H9 (cell line): ENCODE measurements around the gene SMAD3. TPM values are rescaled to one million over a fixed set of nuclear protein-coding genes. Genes with fewer than 3 reads are reported as not detected.

Source experiments
- DNase-seq: peaks from one replicate; pipeline ENCODE4 v3.0.0-alpha.2; 2017
- H2AFZ ChIP-seq: one replicate; pipeline ENCODE4 v1.6.1; 2013; ENCODE audit warnings: mild to moderate bottlenecking, low read length, control low read depth, moderate library complexity
- H2AK5ac ChIP-seq: 2 replicates; pipeline ENCODE4 v1.6.1; 2013; ENCODE audit warnings: low read length, control low read depth, mixed read lengths; ENCODE audit not compliant: insufficient read length
- H2BK120ac ChIP-seq: one replicate; pipeline ENCODE4 v1.6.1; 2013; ENCODE audit warnings: low read depth, mild to moderate bottlenecking, low read length, control low read depth, inconsistent platforms; ENCODE audit not compliant: poor library complexity, severe bottlenecking
- H2BK12ac ChIP-seq: 2 replicates; pipeline ENCODE4 v1.6.1; 2013; ENCODE audit warnings: low read length, control low read depth, mixed read lengths, low read depth; ENCODE audit not compliant: insufficient read length
- H2BK15ac ChIP-seq: 2 replicates; pipeline ENCODE4 v1.6.1; 2013; ENCODE audit warnings: low read depth, low read length, control low read depth
- H2BK20ac ChIP-seq: one replicate; pipeline ENCODE4 v1.6.1; 2013; ENCODE audit warnings: low read depth, mild to moderate bottlenecking, low read length, control low read depth, inconsistent platforms; ENCODE audit not compliant: poor library complexity, severe bottlenecking
- H2BK5ac ChIP-seq: 2 replicates; pipeline ENCODE4 v1.6.1; 2013; ENCODE audit warnings: low read length, control low read depth, mixed read lengths; ENCODE audit not compliant: insufficient read length
- H3K14ac ChIP-seq: 2 replicates; pipeline ENCODE4 v1.6.1; 2013; ENCODE audit warnings: low read length, control low read depth; ENCODE audit not compliant: insufficient read depth
- H3K18ac ChIP-seq: 2 replicates; pipeline ENCODE4 v1.6.1; 2013; ENCODE audit warnings: low read depth, mild to moderate bottlenecking, mixed read lengths, low read length, control low read depth; ENCODE audit not compliant: insufficient read length
- H3K23ac ChIP-seq: 2 replicates; pipeline ENCODE4 v1.6.1; 2013; ENCODE audit warnings: low read length, control low read depth, mixed read lengths, low read depth; ENCODE audit not compliant: insufficient read length
- H3K23me2 ChIP-seq: 2 replicates; pipeline ENCODE4 v1.6.1; 2013; ENCODE audit warnings: low read depth, mild to moderate bottlenecking, mixed read lengths, low read length, control low read depth; ENCODE audit not compliant: insufficient read length, poor library complexity, severe bottlenecking
- H3K27ac ChIP-seq: 2 replicates; pipeline ENCODE4 v1.5.1; 2013; ENCODE audit warnings: low read length, control low read depth, mixed read lengths, low read depth; ENCODE audit not compliant: insufficient read length
- H3K27me3 ChIP-seq: 2 replicates; pipeline ENCODE4 v1.6.1; 2013; ENCODE audit warnings: low read length, control low read depth, inconsistent platforms; ENCODE audit not compliant: insufficient read depth
- H3K4ac ChIP-seq: 2 replicates; pipeline ENCODE4 v1.6.1; 2013; ENCODE audit warnings: low read depth, mild to moderate bottlenecking, control low read depth, inconsistent platforms, low read length, moderate library complexity
- H3K4me1 ChIP-seq: 2 replicates; pipeline ENCODE4 v1.6.1; 2013; ENCODE audit warnings: low read length, control low read depth, inconsistent platforms; ENCODE audit not compliant: insufficient read depth
- H3K4me2 ChIP-seq: 2 replicates; pipeline ENCODE4 v1.6.1; 2013; ENCODE audit warnings: low read length, control low read depth, mixed read lengths; ENCODE audit not compliant: insufficient read length, insufficient read depth
- H3K56ac ChIP-seq: 2 replicates; pipeline ENCODE4 v1.6.1; 2013; ENCODE audit warnings: low read depth, mild to moderate bottlenecking, mixed read lengths, low read length, control low read depth; ENCODE audit not compliant: insufficient read length
- H3K79me1 ChIP-seq: 2 replicates; pipeline ENCODE4 v1.6.1; 2013; ENCODE audit warnings: low read depth, mild to moderate bottlenecking, moderate library complexity, low read length, control low read depth, inconsistent platforms; ENCODE audit not compliant: insufficient read depth, poor library complexity, severe bottlenecking
- H3K79me2 ChIP-seq: 2 replicates; pipeline ENCODE4 v1.6.1; 2013; ENCODE audit warnings: low read length, control low read depth, inconsistent platforms; ENCODE audit not compliant: insufficient read depth
- H3K9ac ChIP-seq: 2 replicates; pipeline ENCODE4 v1.6.1; 2013; ENCODE audit warnings: low read length, control low read depth, mixed read lengths; ENCODE audit not compliant: insufficient read length; ENCODE audit errors: extremely low read depth
- H3K9me3 ChIP-seq: one replicate; pipeline ENCODE4 v1.6.1; 2013; ENCODE audit warnings: low read depth, low read length, inconsistent platforms; ENCODE audit not compliant: control insufficient read depth
- H3T11ph ChIP-seq: one replicate; pipeline ENCODE4 v1.6.1; 2013; ENCODE audit warnings: mild to moderate bottlenecking, low read length, control low read depth, inconsistent platforms
- H4K20me1 ChIP-seq: one replicate; pipeline ENCODE4 v1.6.1; 2013; ENCODE audit not compliant: control insufficient read depth, insufficient read length, insufficient read depth
- H4K5ac ChIP-seq: 2 replicates; pipeline ENCODE4 v1.6.1; 2013; ENCODE audit warnings: low read depth, mild to moderate bottlenecking, mixed read lengths, low read length, control low read depth; ENCODE audit not compliant: insufficient read length
- H4K8ac ChIP-seq: replicated peaks from 2 replicates; pipeline ENCODE4 v1.6.1; 2013; ENCODE audit warnings: low read length, control low read depth, mixed read lengths, low read depth; ENCODE audit not compliant: insufficient read length
- H4K91ac ChIP-seq: 2 replicates; pipeline ENCODE4 v1.6.1; 2013; ENCODE audit warnings: low read depth, mild to moderate bottlenecking, moderate library complexity, mixed read lengths, low read length, control low read depth; ENCODE audit not compliant: insufficient read length
- H3K27ac Mint-ChIP-seq, 3 experiments: 2 replicates in 2 of 3; 3 replicates in 1 of 3; pipeline ENCODE4 v1.8.0; 2020 to 2021; ENCODE audit warnings: mixed read lengths in 3 of 3, mild to moderate bottlenecking in 1 of 3, moderate library complexity in 1 of 3
- H3K27me3 Mint-ChIP-seq: 2 replicates; pipeline ENCODE4 v1.8.0; 2021; ENCODE audit warnings: low read depth, mild to moderate bottlenecking, moderate library complexity, mixed read lengths
- H3K36me3 Mint-ChIP-seq, 3 experiments: 2 replicates in 2 of 3; 3 replicates in 1 of 3; pipeline ENCODE4 v1.8.0; 2020 to 2021; ENCODE audit warnings: low read depth in 3 of 3, mixed read lengths in 3 of 3; ENCODE audit not compliant: insufficient read depth in 1 of 3
- H3K4me1 Mint-ChIP-seq, 2 experiments: 2 replicates each; pipeline ENCODE4 v1.8.0; 2020; ENCODE audit warnings: mixed read lengths in 2 of 2
- H3K4me3 Mint-ChIP-seq, 2 experiments: 2 replicates in 1 of 2; 3 replicates in 1 of 2; pipeline ENCODE4 v1.8.0; 2020 to 2021; ENCODE audit warnings: mild to moderate bottlenecking in 2 of 2, mixed read lengths in 2 of 2, moderate library complexity in 1 of 2
- H3K9me3 Mint-ChIP-seq, 2 experiments: 2 replicates in 1 of 2; 3 replicates in 1 of 2; pipeline ENCODE4 v1.8.0; 2020; ENCODE audit warnings: mild to moderate bottlenecking in 2 of 2, mixed read lengths in 2 of 2, moderate library complexity in 1 of 2
- WGBS: extraction: QIAGEN DNeasy Blood & Tissue Kit; methylation state at CpG from one replicate; pipeline ENCODE4 v1.1.7; 2013; ENCODE audit warnings: missing lambda C conversion rate, low lambda C conversion rate, mixed read lengths; ENCODE audit not compliant: insufficient read length; ENCODE audit errors: extremely low coverage; 5-methylcytosine and 5-hydroxymethylcytosine counted together
- total RNA-seq: library from RNA; stranded (reverse); gene quantifications from 2 replicates; pipeline ENCODE4 v1.2.1, GENCODE V29; 2021
- TF ChIP-seq, protein P1 (sequence below): fragments of 200-600 bp; sonication (generic); conservative IDR thresholded peaks from 3 replicates; pipeline ENCODE4 v1.8.0; 2021; ENCODE audit warnings: antibody characterized with exemption, mild to moderate bottlenecking

SMAD3 gene
- total RNA-seq, 1 experiment from 2014 or later = 26.7 TPM

DNA sequence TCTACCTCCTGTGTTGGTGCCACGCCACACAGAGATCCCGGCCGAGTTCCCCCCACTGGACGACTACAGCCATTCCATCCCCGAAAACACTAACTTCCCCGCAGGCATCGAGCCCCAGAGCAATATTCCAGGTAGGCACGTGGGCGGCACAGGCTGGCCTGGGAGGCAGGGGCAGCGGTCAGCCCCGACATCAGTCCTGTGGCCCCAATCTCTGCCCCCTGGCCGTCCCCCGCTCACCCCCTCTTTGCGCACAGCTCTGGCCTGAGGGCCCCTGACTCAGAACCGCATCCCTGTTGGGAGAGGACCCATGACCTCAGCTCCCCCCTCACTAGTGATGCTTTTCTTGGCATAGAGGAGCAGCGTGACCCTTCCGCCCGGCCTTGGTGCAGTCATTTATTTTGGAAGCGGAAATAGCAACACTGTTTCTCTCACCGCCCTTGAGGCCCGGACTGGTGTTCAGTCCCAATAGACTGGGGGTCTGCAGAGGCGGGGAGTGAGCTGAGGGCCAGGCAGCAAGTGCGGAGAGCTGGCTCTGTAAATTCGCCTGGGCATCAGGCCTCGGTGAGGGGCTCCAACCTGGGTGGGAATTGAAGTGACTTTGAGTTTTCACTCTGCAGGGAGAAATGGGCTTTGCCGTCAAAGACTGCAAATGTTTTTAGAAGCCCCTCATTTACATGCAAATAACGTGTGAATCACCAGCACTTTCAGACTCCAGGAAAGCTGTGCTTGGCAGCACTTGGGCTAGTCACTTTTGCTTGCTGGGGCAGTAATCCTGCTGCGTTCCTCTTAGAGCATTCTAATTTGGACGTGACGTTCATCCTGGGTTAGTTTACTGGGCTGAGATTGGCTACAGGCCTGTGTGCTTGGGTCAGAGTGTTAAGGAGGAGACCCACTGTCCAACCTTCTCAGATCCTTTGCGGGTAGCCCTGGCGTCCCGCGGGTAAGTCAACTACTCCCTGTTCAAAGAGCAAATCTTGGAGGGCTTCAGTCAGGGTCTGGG, 100.2 kb downstream of the SMAD3 start:
- H3K4me1 Mint-ChIP-seq = peaks cover 50 to 54% of the 10 kb centered on the region in 2 experiments
- H3K9me3 Mint-ChIP-seq = no peaks in the 10 kb centered on the region; a peak in 2 of 5 replicates
- no peak overlapping the region for H3K9ac ChIP-seq

More for the DNA sequence above, 100.2 kb downstream of the SMAD3 start:
- Mint-ChIP-seq H3K36me3 (peaks cover 10 to 35% (median 16%) of the 10 kb centered on the region in 3 experiments), H3K27ac (peak overlapping the region; percentile 85 to 95 (median 91)), H3K4me3 (peak overlapping the region; percentile 41 to 54), H3K27me3 (no peaks in the 10 kb centered on the region; the same call in 1 of the 2 replicates)
- H3K23me2 ChIP-seq = no peaks in the 10 kb centered on the region
- H2BK20ac ChIP-seq = no peak overlapping the region
- TF ChIP-seq, protein P1, sequence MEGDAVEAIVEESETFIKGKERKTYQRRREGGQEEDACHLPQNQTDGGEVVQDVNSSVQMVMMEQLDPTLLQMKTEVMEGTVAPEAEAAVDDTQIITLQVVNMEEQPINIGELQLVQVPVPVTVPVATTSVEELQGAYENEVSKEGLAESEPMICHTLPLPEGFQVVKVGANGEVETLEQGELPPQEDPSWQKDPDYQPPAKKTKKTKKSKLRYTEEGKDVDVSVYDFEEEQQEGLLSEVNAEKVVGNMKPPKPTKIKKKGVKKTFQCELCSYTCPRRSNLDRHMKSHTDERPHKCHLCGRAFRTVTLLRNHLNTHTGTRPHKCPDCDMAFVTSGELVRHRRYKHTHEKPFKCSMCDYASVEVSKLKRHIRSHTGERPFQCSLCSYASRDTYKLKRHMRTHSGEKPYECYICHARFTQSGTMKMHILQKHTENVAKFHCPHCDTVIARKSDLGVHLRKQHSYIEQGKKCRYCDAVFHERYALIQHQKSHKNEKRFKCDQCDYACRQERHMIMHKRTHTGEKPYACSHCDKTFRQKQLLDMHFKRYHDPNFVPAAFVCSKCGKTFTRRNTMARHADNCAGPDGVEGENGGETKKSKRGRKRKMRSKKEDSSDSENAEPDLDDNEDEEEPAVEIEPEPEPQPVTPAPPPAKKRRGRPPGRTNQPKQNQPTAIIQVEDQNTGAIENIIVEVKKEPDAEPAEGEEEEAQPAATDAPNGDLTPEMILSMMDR = no peak
- H2AFZ ChIP-seq = no peak overlapping the region
- H2BK12ac ChIP-seq = no peak overlapping the region
- no peak overlapping the region for H3T11ph ChIP-seq
- no peaks in the 10 kb centered on the region for H3K27me3 ChIP-seq
- no peak overlapping the region for H2BK15ac ChIP-seq
- H4K5ac ChIP-seq = no peak overlapping the region
- peak; percentile 91 for DNase-seq
- H4K8ac ChIP-seq = no peak overlapping the region
- no peak overlapping the region for H4K91ac ChIP-seq
- no peak overlapping the region for H3K14ac ChIP-seq
- H3K79me1 ChIP-seq = no peaks in the 10 kb centered on the region
- no peak overlapping the region for H2BK5ac ChIP-seq
- peak overlapping the region; percentile 35 for H3K4me2 ChIP-seq
- peak overlapping the region; percentile 8 for H3K27ac ChIP-seq
- no peaks in the 10 kb centered on the region for H4K20me1 ChIP-seq
- H3K4ac ChIP-seq = no peak overlapping the region
- H3K9me3 ChIP-seq = no peaks in the 10 kb centered on the region
- H3K23ac ChIP-seq = no peak overlapping the region
- WGBS = no CpG with 5 or more reads among the region's 34 CpGs
- H2AK5ac ChIP-seq = no peak overlapping the region
- no peak overlapping the region for H3K56ac ChIP-seq
- no peak overlapping the region for H2BK120ac ChIP-seq
- H3K79me2 ChIP-seq = no peaks in the 10 kb centered on the region
- no peak overlapping the region for H3K18ac ChIP-seq
- peaks cover 10% of the 10 kb centered on the region; the same call in 1 of the 2 replicates for H3K4me1 ChIP-seq
